H1 (cell line): Measurements from ENCODE around the gene FCMR.

ENCODE experiments used
- POLR2AphosphoS5 ChIP-seq: IDR thresholded peaks from 2 replicates; pipeline ENCODE4 v1.6.1; 2011; ENCODE audit warnings: low read depth, low read length
- YY1 ChIP-seq: IDR thresholded peaks from 2 replicates; pipeline ENCODE4 v1.6.1; 2011; ENCODE audit warnings: low read depth, mild to moderate bottlenecking, low read length
- TF ChIP-seq, protein P1 (sequence below), 3 experiments: IDR thresholded peaks; 1 replicate in 2 of 3; 2 replicates in 1 of 3; pipeline versions ENCODE4 v1.5.1 to v1.6.1; 2011; ENCODE audit warnings: low read length in 3 of 3, mild to moderate bottlenecking in 3 of 3, inconsistent platforms in 2 of 3, low read depth in 1 of 3, moderate library complexity in 1 of 3; ENCODE audit not compliant: insufficient read depth in 1 of 3; ENCODE audit errors: control extremely low read depth in 1 of 3

DNA sequence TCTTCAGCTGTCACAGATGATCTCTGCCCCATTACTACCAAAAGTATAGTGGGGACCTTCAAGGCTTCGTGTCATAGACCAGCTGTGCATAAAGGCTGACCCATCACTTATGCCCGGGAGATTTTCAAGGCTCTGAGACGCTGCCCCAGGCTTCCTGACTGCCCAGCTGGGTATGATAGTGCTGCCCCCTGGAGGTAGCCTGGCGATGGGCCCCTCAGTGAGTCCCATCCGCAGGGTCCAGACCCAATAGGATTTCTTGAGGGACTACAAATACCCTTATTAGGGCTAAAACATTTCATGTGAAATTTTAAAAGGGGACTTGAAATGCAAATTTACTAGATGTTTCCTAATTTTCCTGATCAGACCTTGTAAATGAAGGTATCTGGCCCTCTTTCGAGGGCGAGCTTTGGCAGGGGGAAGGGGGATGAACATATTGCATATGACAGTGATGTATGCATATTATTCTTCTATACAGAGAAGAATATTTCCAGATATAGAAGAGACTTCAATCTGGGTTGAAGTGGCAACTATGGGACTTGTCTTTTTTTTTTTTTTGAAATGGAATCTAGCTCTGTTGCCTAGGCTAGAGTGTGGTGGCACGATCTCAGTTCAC, 11.7 kb upstream of the FCMR start:
- TF ChIP-seq POLR2AphosphoS5 (no peak), YY1 (no peak)
- TF ChIP-seq, protein P1, sequence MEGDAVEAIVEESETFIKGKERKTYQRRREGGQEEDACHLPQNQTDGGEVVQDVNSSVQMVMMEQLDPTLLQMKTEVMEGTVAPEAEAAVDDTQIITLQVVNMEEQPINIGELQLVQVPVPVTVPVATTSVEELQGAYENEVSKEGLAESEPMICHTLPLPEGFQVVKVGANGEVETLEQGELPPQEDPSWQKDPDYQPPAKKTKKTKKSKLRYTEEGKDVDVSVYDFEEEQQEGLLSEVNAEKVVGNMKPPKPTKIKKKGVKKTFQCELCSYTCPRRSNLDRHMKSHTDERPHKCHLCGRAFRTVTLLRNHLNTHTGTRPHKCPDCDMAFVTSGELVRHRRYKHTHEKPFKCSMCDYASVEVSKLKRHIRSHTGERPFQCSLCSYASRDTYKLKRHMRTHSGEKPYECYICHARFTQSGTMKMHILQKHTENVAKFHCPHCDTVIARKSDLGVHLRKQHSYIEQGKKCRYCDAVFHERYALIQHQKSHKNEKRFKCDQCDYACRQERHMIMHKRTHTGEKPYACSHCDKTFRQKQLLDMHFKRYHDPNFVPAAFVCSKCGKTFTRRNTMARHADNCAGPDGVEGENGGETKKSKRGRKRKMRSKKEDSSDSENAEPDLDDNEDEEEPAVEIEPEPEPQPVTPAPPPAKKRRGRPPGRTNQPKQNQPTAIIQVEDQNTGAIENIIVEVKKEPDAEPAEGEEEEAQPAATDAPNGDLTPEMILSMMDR (IDR thresholded peaks at IDR 0.05; ENCODE audit: control extremely low read depth in 1 of 3, insufficient read depth in 1 of 3, low read depth in 1 of 3, low read length in 3 of 3) = peak; percentile 83 to 86 (median 84)
